Measurements from ENCODE around the gene HBQ1. TPM values are rescaled to one million over a fixed set of nuclear protein-coding genes. Genes with fewer than 3 reads are reported as not detected.

The HBQ1 gene
- total RNA-seq, 1 donor from 2014 or later: not detected

DNA sequence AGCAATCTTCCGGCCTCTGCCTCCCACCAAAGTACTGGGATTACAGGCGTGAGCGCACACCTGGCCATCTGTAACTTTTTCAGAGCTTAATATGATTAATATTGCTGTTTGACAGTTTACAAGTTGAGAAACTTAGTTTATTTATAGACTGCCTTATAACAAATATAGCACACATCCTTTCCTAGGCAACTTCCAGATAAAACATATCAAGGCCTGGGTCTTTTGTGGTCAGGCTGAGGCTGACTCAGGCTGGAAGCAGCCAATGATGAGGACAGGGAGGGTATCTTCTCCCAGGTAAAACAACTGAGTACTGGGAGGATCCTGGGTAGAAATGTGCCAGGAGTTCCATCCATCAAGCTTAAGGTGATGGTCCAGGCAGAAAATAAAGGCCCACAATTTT is 32.7 kb downstream of the HBQ1 start:
- TF ChIP-seq, protein P1, sequence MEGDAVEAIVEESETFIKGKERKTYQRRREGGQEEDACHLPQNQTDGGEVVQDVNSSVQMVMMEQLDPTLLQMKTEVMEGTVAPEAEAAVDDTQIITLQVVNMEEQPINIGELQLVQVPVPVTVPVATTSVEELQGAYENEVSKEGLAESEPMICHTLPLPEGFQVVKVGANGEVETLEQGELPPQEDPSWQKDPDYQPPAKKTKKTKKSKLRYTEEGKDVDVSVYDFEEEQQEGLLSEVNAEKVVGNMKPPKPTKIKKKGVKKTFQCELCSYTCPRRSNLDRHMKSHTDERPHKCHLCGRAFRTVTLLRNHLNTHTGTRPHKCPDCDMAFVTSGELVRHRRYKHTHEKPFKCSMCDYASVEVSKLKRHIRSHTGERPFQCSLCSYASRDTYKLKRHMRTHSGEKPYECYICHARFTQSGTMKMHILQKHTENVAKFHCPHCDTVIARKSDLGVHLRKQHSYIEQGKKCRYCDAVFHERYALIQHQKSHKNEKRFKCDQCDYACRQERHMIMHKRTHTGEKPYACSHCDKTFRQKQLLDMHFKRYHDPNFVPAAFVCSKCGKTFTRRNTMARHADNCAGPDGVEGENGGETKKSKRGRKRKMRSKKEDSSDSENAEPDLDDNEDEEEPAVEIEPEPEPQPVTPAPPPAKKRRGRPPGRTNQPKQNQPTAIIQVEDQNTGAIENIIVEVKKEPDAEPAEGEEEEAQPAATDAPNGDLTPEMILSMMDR (IDR thresholded peaks at IDR 0.05; ENCODE audit: unreplicated experiment): no peak
- Mint-ChIP-seq H3K27me3 (ENCODE audit: unreplicated experiment) (peaks cover 4% of the 10 kb centered on the region), H3K36me3 (ENCODE audit: low read depth, unreplicated experiment) (peaks cover 13% of the 10 kb centered on the region), H3K4me1 (ENCODE audit: unreplicated experiment) (no peaks in the 10 kb centered on the region), H3K4me3 (ENCODE audit: unreplicated experiment) (no peak overlapping the region), H3K9me3 (ENCODE audit: unreplicated experiment) (no peaks in the 10 kb centered on the region), H3K27ac (ENCODE audit: unreplicated experiment) (no peak overlapping the region)
- DNase-seq (ENCODE audit: low spot score): no peak

DNA sequence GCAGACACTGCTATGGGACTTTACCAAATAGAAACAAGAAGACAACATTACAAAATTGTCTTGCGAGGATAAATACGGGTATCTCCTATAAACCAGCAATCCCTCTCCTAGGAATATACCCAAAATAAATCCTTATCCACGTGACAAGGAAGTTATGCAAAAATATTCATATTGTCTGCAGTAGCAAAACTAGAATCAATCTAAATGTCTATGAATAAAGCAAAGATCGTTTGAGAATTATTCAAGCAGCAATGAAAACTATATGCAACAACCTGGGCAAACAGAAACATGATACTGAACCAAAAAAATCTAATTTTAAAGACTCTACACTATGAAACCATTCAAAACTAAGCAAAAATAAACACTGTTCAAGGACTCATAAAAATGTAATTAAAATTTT is 39.8 kb downstream of the HBQ1 start:
- Mint-ChIP-seq H3K4me1 (ENCODE audit: unreplicated experiment) (no peaks in the 10 kb centered on the region), H3K27ac (ENCODE audit: unreplicated experiment) (no peak overlapping the region), H3K9me3 (ENCODE audit: unreplicated experiment) (no peaks in the 10 kb centered on the region), H3K4me3 (ENCODE audit: unreplicated experiment) (peak overlapping the region; percentile 48), H3K36me3 (ENCODE audit: low read depth, unreplicated experiment) (peaks cover 23% of the 10 kb centered on the region), H3K27me3 (ENCODE audit: unreplicated experiment) (no peaks in the 10 kb centered on the region)
- TF ChIP-seq, protein P1 (IDR thresholded peaks at IDR 0.05; ENCODE audit: unreplicated experiment): no peak
- no peak for DNase-seq (ENCODE audit: low spot score)

DNA sequence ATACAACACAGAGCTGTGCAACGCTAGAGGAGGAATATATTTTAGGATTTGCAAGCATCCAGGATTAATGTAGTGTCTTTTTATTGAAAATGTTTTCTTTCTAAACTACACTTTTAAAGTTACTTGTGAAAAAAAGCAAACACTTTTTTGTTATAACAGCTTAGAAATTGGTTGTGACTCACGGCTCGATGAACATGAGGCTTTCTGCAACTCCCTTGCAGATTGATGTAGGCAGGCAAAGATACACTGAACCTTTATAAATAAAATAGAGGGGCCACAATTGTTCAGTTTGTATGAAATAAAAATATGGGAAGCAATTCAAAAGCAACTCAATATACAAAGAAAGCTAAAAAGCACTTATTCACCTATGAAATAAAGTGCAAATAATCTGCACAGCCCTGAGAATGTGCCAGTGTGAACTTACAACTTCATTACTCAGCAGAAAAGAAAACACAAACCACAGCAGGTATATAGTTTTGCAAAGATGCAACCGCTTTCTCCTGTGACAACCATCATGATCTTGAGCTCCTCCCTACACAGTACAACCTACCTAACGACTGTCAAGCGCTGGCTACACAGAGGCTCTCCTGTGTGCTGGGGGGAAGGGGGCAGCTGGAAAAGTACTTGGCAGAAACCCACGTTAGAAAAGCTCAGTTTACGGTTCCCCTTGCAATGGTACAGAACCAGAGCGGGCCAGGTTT is 48.0 kb downstream of the HBQ1 start:
- TF ChIP-seq, protein P1 (IDR thresholded peaks at IDR 0.05; ENCODE audit: unreplicated experiment): no peak
- H3K4me3 Mint-ChIP-seq (ENCODE audit: unreplicated experiment): peak overlapping the region; percentile 97
- H3K9me3 Mint-ChIP-seq (ENCODE audit: unreplicated experiment): no peaks in the 10 kb centered on the region
- no peak for DNase-seq (ENCODE audit: low spot score)
- H3K4me1 Mint-ChIP-seq (ENCODE audit: unreplicated experiment): peaks cover 10% of the 10 kb centered on the region
- peaks cover 3% of the 10 kb centered on the region for H3K27me3 Mint-ChIP-seq (ENCODE audit: unreplicated experiment)
- peaks cover 15% of the 10 kb centered on the region for H3K36me3 Mint-ChIP-seq (ENCODE audit: low read depth, unreplicated experiment)
- H3K27ac Mint-ChIP-seq (ENCODE audit: unreplicated experiment): peak overlapping the region; percentile 89

DNA sequence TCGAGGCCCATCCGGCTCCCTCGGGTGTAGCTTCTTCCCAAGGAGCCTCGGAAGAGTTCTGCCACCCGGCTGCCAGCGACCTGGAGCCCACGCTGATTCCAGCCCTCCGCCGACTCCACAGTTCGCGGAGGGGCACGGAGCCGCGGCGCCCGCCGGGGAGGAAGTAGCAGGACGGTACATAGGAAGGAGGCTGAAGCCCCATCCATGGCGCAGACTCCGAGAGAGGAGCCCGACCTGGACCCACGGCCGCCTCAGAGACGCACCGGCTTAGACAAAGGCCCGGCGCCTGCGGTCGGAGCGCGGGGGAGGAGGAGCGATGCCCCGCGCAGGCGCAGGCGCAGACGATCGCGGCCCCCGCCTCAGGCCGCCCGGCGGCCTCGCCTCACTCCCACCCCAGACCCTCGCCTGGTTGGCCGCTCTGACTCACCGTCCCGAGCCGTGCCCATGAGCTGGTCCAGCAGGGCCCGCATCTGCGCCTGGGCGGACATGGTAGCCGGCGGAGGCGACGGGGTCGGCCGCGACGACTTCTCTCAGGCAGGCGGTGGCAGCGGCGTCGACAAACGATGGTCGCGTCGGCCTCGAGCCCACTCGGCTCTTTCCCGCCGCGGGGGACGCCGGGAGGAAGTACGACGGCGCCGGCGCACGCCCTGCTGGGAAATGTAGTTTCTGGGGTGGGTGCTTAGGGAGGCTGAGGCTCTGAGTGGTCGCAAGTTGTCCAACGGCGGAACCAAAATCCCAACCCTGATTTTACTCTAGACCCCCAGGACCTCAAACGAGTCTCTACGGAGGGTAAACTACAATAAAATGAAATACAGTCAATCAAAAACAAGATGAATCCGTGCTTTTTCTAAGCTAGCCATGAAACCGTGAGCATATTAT is 48.8 kb downstream of the HBQ1 start, which contains the start of gene LUC7L:
Gene LUC7L (minus strand): TSS at position 598 of the 879 bp plus-strand sequence. CDS start 110 bp downstream, at position 488.
- Mint-ChIP-seq H3K27ac (ENCODE audit: unreplicated experiment) (peak within 1 kb of the TSS; percentile 89), H3K36me3 (ENCODE audit: low read depth, unreplicated experiment) (peaks cover 15% of the 10 kb centered on the region), H3K4me1 (ENCODE audit: unreplicated experiment) (peaks cover 10% of the 10 kb centered on the region), H3K9me3 (ENCODE audit: unreplicated experiment) (no peaks in the 10 kb centered on the region), H3K27me3 (ENCODE audit: unreplicated experiment) (peaks cover 3% of the 10 kb centered on the region), H3K4me3 (ENCODE audit: unreplicated experiment) (peak within 1 kb of the TSS; percentile 97)
- peak; percentile 91 for DNase-seq (ENCODE audit: low spot score)
- TF ChIP-seq, protein P1 (IDR thresholded peaks at IDR 0.05; ENCODE audit: unreplicated experiment): no peak
